Peyer's patch (tissue), 4 donors: ENCODE results near the gene EFNA5. TPM values are rescaled to one million over a fixed set of nuclear protein-coding genes. Genes with fewer than 3 reads are reported as not detected.

Source experiments
- DNase-seq, 3 donors: peaks; one replicate each; pipeline ENCODE4 v3.0.0-alpha.2; 2017 to 2019
- H3K27ac ChIP-seq, 4 donors: fragments of 200-600 bp; sonication (generic); one replicate each; pipeline ENCODE4 v1.5.1; 2016 to 2019
- H3K27me3 ChIP-seq, 2 donors: fragments of 200-600 bp; sonication (generic); one replicate each; pipeline ENCODE4 v1.5.1; 2019
- H3K36me3 ChIP-seq, 3 donors: fragments of 200-600 bp; sonication (generic); one replicate each; pipeline ENCODE4 v1.5.1; 2016 to 2019
- H3K4me1 ChIP-seq, 4 donors: fragments of 200-600 bp; sonication (generic); one replicate each; pipeline ENCODE4 v1.5.1; 2016 to 2019
- H3K4me3 ChIP-seq, 4 donors: fragments of 200-600 bp; sonication (generic); 1 replicate in 3 of 4; 2 replicates in 1 of 4; pipeline ENCODE4 v1.5.1; 2016 to 2019; ENCODE audit warnings: mild to moderate bottlenecking in 1 of 4
- H3K9me3 ChIP-seq, 4 donors: fragments of 200-600 bp; sonication (generic); one replicate each; pipeline ENCODE4 v1.5.1; 2016 to 2019; ENCODE audit warnings: mild to moderate bottlenecking in 1 of 4
- POLR2A ChIP-seq, 2 donors: fragments of 450-650 bp; IDR thresholded peaks; one replicate each; pipeline ENCODE4 v1.5.1; 2017; ENCODE audit warnings: antibody characterized with exemption in 2 of 2, mild to moderate bottlenecking in 2 of 2, moderate library complexity in 2 of 2
- total RNA-seq, 4 donors: library from RNA; depleted of rRNA; stranded (reverse); fragments of >200 nt; gene quantifications; one replicate each; pipeline ENCODE4 v1.1.0, GENCODE V29; 2016
- TF ChIP-seq, protein P1 (sequence below), 6 experiments: fragments of 450-650 bp in 4 of 6; fragments of 200-600 bp in 2 of 6; sonication (generic) in 1 of 6; IDR thresholded peaks; one replicate each; pipeline ENCODE4 v1.5.1; 2017 to 2019; ENCODE audit warnings: antibody characterized with exemption in 6 of 6, mild to moderate bottlenecking in 3 of 6, moderate library complexity in 1 of 6

Gene EFNA5
- total RNA-seq, 4 donors from 2014 or later: 1.1 to 27.5 (median 1.1) TPM; not detected in 1

- Histone ChIP-seq H3K27ac (peak overlapping the region in 2 of 4 donors; percentile 36 to 39), H3K4me1 (peaks cover 0 to 42% (median 7%) of the 10 kb centered on the region in 4 donors), H3K4me3 (peak overlapping the region; percentile 35 to 58 (median 44)), H3K27me3 (no peaks in the 10 kb centered on the region), H3K36me3 (no peaks in the 10 kb centered on the region), H3K9me3 (no peaks in the 10 kb centered on the region)
- peak in 1 of 3 donors; percentile 47 for DNase-seq
- TF ChIP-seq, protein P1, sequence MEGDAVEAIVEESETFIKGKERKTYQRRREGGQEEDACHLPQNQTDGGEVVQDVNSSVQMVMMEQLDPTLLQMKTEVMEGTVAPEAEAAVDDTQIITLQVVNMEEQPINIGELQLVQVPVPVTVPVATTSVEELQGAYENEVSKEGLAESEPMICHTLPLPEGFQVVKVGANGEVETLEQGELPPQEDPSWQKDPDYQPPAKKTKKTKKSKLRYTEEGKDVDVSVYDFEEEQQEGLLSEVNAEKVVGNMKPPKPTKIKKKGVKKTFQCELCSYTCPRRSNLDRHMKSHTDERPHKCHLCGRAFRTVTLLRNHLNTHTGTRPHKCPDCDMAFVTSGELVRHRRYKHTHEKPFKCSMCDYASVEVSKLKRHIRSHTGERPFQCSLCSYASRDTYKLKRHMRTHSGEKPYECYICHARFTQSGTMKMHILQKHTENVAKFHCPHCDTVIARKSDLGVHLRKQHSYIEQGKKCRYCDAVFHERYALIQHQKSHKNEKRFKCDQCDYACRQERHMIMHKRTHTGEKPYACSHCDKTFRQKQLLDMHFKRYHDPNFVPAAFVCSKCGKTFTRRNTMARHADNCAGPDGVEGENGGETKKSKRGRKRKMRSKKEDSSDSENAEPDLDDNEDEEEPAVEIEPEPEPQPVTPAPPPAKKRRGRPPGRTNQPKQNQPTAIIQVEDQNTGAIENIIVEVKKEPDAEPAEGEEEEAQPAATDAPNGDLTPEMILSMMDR (IDR thresholded peaks at IDR 0.05): no peak
- TF ChIP-seq POLR2A (IDR thresholded peaks at IDR 0.05): no peak
These were observed 1.4 kb downstream of the EFNA5 start for GRCh38 chr5:107669096-107670031.

- Histone ChIP-seq H3K27me3 (no peaks in the 10 kb centered on the region), H3K27ac (peak overlapping the region in 1 of 4 donors; percentile 36), H3K4me1 (peaks cover 0 to 41% (median 7%) of the 10 kb centered on the region in 4 donors), H3K4me3 (peak overlapping the region in 3 of 4 donors; percentile 35 to 58 (median 45)), H3K9me3 (no peaks in the 10 kb centered on the region), H3K36me3 (no peaks in the 10 kb centered on the region)
- TF ChIP-seq, protein P1 (IDR thresholded peaks at IDR 0.05): no peak
- TF ChIP-seq POLR2A (IDR thresholded peaks at IDR 0.05): no peak
- no peak for DNase-seq
These were observed 2.3 kb downstream of the EFNA5 start for GRCh38 chr5:107668154-107669095.

DNA sequence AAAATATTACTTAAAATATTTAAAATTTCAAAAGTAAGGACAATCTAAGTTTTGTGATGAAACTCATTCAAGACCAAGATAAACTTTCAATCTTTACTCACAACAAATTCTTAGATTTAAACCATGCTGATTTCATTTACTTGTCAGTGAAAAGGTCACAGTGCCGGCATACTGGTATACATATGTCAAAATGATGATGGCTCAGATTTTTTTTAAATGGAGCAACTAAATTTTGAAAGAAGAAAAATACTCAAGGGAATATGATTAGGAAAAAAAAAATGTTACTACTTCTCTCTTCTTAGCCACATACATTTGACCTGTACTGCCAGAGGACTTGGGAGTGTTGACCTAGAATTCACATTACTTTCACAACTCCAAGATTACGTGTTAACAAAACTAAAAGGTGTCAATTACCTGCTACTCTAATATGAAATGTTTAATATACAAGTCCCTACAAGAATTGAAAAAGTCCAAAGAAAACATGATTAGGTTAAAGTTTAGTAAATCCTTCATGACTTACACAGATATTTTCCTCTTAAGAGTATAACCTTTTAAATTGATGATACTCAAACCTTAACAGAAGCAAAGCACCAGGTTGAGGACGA, 4.6 kb downstream of the EFNA5 start:
- no peaks in the 10 kb centered on the region for H3K9me3 ChIP-seq
- H3K36me3 ChIP-seq: no peaks in the 10 kb centered on the region
- TF ChIP-seq POLR2A (IDR thresholded peaks at IDR 0.05): no peak
- TF ChIP-seq, protein P1 (IDR thresholded peaks at IDR 0.05): no peak
- H3K27ac ChIP-seq: no peak overlapping the region
- no peak for DNase-seq
- peaks cover 0 to 21% (median 3%) of the 10 kb centered on the region in 4 donors for H3K4me1 ChIP-seq
- no peaks in the 10 kb centered on the region for H3K27me3 ChIP-seq
- no peak overlapping the region for H3K4me3 ChIP-seq

DNA sequence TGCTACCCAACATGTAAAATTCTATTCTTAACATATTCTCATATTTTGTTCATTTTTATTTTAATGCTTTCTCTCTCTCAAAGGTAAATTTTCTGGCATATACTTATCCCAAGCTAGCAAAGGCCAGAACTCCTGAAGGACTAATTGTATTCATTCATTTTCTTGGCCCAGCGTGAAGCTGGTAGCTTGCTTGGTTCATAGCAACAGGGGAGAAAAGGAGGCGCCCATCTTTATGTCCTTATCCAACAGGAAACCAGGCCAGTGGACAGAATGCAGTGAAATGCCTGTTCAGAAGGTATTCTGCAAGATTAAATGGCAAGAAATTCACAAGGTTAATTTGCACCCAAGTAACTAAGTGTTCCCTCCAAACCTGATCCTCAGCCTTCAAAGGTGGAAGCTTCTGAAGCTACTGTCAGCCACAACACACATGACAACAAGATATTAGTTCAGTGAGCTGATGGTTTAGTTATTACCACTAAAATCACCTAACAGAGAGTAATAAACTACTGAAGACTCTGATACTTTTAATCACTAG, 5.6 kb downstream of the EFNA5 start:
- Histone ChIP-seq H3K9me3 (no peaks in the 10 kb centered on the region), H3K27me3 (no peaks in the 10 kb centered on the region), H3K36me3 (no peaks in the 10 kb centered on the region), H3K27ac (no peak overlapping the region), H3K4me3 (no peak overlapping the region), H3K4me1 (peaks cover 0 to 11% (median under 1%) of the 10 kb centered on the region in 4 donors)
- DNase-seq: no peak
- TF ChIP-seq, protein P1 (IDR thresholded peaks at IDR 0.05): no peak
- TF ChIP-seq POLR2A (IDR thresholded peaks at IDR 0.05): no peak

- Histone ChIP-seq H3K9me3 (no peaks in the 10 kb centered on the region), H3K4me3 (no peak overlapping the region), H3K4me1 (no peaks in the 10 kb centered on the region), H3K27me3 (no peaks in the 10 kb centered on the region), H3K27ac (no peak overlapping the region), H3K36me3 (no peaks in the 10 kb centered on the region)
- DNase-seq: no peak
- TF ChIP-seq, protein P1 (IDR thresholded peaks at IDR 0.05): no peak
- TF ChIP-seq POLR2A (IDR thresholded peaks at IDR 0.05): no peak
These were observed 7.0 kb downstream of the EFNA5 start for GRCh38 chr5:107663697-107664096.
